GM21367 (cell line): ENCODE measurements around the gene P2RY8.
A peak's percentile ranks its signal among the peaks of the same experiment; 100 is the strongest.
"Not testable (repeated sequence)": the region's sequence is repeated elsewhere in the genome, so short reads cannot be mapped to it uniquely, and the experiment has no call there.

Source experiments
- ATAC-seq: cut with Tn5 transposase; IDR thresholded peaks from one replicate; pipeline ENCODE4 v1.9.1; 2021; ENCODE audit not compliant: unreplicated experiment

Gene P2RY8

DNA sequence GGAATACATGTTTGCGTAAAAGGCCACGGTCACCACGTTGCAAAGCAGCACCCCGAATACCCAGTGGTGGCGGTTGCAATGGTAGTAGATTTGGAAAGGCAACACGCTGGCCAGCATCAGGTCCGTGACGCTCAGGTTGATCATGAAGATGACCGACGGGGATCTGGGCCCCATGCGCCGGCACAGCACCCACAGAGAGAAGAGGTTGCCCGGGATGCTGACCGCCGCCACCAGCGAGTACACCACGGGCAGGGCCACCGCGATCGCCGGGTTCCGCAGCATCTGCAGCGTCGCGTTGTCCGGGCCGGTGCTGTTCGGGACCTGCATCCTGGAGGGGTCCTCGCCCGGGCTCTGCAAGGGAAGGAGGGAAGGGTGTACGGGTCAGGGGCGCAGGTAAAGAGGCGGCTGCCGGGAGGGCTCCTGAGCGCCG, 70.7 kb downstream of the P2RY8 start:
- ATAC-seq: no peak

- ATAC-seq: no peak
These were observed 71.4 kb downstream of the P2RY8 start for GRCh38 chrX:1465286-1466231.

GRCh38 chrX:1464971-1465285, 72.1 kb downstream of the P2RY8 start:
- ATAC-seq: no peak

DNA sequence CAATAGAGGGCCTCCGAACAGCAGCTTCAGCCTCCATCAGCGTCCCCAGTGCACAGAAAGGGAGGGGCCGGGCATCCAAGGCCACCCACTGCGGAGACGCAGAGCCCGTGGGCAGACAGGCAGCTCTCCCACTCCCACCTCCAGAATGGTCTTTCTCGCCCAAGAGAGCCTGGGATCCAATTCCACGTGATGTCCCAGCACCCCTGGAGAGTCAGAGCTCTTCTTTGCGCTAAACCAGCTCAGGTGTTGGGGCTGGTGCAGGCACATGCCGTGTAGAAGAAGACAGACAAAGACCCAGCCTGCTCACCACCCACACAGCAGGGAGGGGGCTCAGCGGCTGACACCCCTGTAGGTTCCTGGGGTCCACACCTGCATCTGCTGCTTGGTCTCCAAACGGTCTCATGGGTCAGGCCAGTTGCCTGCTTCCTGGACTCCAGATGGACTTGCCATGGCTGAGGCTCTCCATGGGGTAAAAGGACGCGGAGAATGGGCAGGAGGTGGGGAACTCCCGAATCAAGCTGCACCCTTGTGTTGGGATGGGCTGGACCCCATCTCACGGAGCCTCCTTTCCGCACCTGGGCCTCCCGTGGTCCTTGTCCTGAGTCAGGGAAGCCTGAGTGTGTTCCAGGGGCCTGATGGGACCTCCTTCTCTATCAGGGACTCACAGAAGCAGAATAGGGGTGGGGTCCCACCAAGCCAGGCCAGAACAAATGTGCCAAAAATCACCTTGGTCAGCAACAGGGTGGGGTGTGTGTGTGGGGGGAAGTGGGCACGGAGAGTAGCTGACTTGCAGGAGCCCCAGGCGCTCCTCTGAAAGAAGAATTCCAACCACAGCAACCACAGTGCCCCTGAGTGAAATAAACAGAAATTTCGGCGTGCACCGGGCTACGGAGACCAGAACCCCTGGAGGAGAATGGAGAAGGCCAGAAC, 72.7 kb downstream of the P2RY8 start:
- ATAC-seq: no peak

GRCh38 chrX:1463581-1463980, 73.4 kb downstream of the P2RY8 start:
- no peak for ATAC-seq

GRCh38 chrX:1462596-1463251, 74.3 kb downstream of the P2RY8 start:
- ATAC-seq: no peak

DNA sequence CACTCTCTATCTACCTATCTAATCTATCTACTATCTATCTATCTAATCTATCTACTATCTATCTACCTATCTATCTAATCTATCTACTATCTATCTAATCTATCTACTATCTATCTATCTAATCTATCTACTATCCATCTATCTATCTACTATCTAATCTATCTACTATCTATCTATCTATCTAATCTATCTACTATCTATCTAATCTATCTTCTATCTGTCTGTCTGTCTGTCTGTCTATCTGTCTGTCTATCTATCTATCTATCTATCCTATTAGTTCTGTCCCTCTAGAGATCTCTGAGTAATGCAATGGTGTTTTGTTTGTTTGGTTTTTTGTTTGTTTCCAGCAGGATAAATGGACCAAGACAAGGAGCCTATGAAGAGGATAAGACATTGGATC, 74.9 kb downstream of the P2RY8 start:
- no peak for ATAC-seq

- ATAC-seq: no peak
These were observed 81.1 kb downstream of the P2RY8 start for GRCh38 chrX:1455948-1456280.

- peak; percentile 40 for ATAC-seq
These were observed 82.8 kb downstream of the P2RY8 start for GRCh38 chrX:1453951-1454785.

- peak; percentile 6 for ATAC-seq
These were observed 83.6 kb downstream of the P2RY8 start for GRCh38 chrX:1453395-1453783.

- peak; percentile 64 for ATAC-seq
These were observed 84.2 kb downstream of the P2RY8 start, which contains the start of gene ASMTL for GRCh38 chrX:1452516-1453394. TSS of gene ASMTL (minus strand) at chrX:1452909. CDS start at chrX:1452840, 69 bp downstream.

- no peak for ATAC-seq
These were observed 85.1 kb downstream of the P2RY8 start for GRCh38 chrX:1451661-1452515.

DNA sequence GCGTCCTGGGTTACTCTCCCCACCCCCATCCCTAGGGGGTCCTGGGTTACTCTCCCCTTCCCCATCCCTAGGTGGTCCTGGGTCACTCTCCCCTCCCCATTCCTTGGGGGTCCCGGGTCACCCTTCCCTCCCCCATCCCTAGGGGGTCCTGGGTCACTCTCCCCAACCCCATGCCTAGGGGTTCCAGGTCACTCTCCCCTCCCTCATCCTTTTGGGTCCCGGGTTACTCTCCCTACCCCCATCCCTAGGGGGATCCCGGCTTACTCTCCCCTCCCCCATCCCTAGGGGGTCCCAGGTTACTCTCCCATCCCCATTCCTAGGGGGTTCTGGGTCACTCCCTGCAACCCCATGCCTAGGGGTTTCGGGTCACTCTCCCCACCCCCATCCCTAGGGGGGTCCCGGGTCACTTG, 85.7 kb downstream of the P2RY8 start:
- no peak for ATAC-seq

DNA sequence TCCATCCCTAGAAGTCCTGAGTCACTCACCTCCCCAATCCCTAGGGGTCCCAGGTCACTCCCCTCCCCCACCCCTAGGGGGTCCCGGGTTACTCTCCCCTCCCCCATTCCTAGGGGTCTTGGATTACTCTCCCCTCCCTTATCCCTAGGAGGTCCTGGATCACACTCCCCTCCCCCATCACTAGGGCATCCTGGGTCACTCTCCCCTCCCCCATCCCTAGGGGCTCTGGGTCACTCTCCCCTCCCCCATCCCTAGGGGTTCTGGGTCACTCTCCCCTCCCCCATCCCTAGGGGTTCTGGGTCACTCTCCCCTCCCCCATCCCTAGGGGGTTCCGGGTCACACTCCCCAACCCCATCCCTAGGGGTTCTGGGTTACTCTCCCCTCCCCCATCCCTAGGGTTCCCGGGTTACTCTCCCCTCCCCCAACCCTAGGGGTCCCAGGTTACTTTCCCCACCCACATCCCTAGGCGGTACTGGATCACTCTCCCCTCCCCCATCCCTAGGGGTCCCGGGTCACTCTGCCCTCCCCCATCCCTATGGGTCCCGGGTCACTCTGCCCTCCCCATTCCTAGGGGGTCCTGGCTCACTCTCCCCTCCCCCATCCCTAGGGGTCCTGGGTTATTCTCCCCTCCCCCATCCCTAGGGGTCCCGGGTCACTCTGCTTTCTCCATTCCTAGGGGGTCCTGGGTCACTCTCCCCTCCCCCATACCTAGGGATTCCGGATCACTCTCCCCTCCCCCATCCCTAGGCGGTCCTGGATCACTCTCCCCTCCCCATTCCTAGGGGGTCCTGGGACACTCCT, 86.4 kb downstream of the P2RY8 start:
- no peak for ATAC-seq

DNA sequence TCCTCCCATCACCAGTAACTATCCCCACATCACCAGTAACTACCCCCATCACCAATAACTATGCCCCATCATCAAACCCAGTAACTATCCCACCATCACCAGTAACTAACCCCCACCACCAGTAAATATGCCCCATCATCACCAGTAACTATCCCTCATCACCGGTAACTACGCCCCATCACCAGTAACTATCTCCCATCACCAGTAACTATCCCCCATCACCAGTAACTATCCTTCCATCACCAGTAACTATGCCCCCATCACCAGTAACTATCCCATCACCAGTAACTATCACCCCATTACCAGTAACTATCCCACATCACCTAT, 87.2 kb downstream of the P2RY8 start:
- ATAC-seq: no peak

GRCh38 chrX:1449036-1449822, 87.8 kb downstream of the P2RY8 start:
- ATAC-seq: no peak

- ATAC-seq: not testable (repeated sequence)
These were observed 88.4 kb downstream of the P2RY8 start for GRCh38 chrX:1448573-1449001.
